ENCODE data around the gene OR2T27. TPM values are rescaled to one million over a fixed set of nuclear protein-coding genes. Genes with fewer than 3 reads are reported as not detected.
"Not testable (repeated sequence)": the region's sequence is repeated elsewhere in the genome, so short reads cannot be mapped to it uniquely, and the experiment has no call there.

OR2T27 gene
- total RNA-seq, 2 donors from 2014 or later: not detected

DNA sequence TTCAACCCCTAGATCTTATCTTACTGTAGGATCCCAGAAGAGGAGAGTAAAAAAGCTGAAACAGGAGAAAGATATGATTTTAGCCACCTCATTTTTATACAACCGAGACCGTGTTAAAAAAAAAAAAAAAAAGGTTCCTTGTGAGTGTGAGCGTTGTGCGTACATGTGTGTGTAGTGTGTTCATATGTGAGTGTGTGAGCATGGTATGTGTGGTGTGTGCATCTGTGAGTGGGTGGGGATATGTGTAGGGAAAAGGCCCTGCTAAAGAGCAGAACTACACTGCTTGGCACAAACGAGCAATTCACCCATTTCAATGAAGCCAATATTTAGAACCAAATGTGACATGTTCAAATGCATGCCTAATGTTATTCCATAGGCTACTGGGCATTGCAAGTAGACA is 13.7 kb downstream of the OR2T27 start:
- H3K9me3 Mint-ChIP-seq: not testable (repeated sequence)

DNA sequence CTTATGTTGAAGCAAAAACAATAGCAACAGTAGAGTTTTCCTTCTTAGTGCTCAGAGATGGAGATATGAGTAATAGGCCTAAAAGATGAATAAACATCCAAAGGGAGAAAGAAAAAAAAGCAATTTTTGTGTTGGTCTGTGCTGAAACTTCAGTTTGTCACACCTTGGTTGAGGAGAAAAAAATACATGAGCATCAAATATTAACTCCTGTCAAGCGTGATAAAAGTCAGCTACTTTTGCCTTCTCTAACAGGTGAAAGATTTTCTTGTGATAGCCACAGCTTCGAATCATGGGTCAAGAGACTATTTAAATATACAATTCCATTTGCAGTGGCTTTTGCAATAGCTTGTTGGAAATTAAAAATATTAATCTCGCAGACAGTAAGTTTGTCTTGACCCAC is 14.4 kb downstream of the OR2T27 start:
- H3K4me3 Mint-ChIP-seq; DNase-seq; H3K27me3 ChIP-seq (ENCODE audit: control insufficient read depth, insufficient read depth, low read length, poor library complexity, severe bottlenecking); H3K27ac ChIP-seq (ENCODE audit: low read depth, low read length); H3K27me3 Mint-ChIP-seq (ENCODE audit: insufficient read depth); H3K9me3 Mint-ChIP-seq; H3K36me3 ChIP-seq (ENCODE audit: control insufficient read depth, insufficient read depth, low read length); H3K27ac Mint-ChIP-seq; H3K4me1 Mint-ChIP-seq; H3K36me3 Mint-ChIP-seq (ENCODE audit: low read depth); H3K9me3 ChIP-seq (ENCODE audit: control insufficient read depth, low read length); H3K4me1 ChIP-seq (ENCODE audit: control insufficient read depth, insufficient read depth, low read length); H3K4me3 ChIP-seq (ENCODE audit: low read length); H3K9ac ChIP-seq (ENCODE audit: extremely low read depth, low read length, poor library complexity, severe bottlenecking): not testable (repeated sequence)
- WGBS, 2 experiments (ENCODE audit: insufficient coverage in 1 of 2, insufficient read length in 1 of 2): no CpG with 5 or more reads among the region's 3 CpGs

More for the DNA sequence above, 13.7 kb downstream of the OR2T27 start:
- not testable (repeated sequence) for H3K27ac ChIP-seq (ENCODE audit: low read depth, low read length); H3K27me3 Mint-ChIP-seq (ENCODE audit: insufficient read depth); H3K27me3 ChIP-seq (ENCODE audit: control insufficient read depth, insufficient read depth, low read length, poor library complexity, severe bottlenecking); H3K36me3 ChIP-seq (ENCODE audit: control insufficient read depth, insufficient read depth, low read length); H3K27ac Mint-ChIP-seq; DNase-seq; H3K9ac ChIP-seq (ENCODE audit: extremely low read depth, low read length, poor library complexity, severe bottlenecking); H3K9me3 ChIP-seq (ENCODE audit: control insufficient read depth, low read length); H3K4me3 ChIP-seq (ENCODE audit: low read length); H3K4me1 Mint-ChIP-seq; H3K4me3 Mint-ChIP-seq; H3K36me3 Mint-ChIP-seq (ENCODE audit: low read depth); H3K4me1 ChIP-seq (ENCODE audit: control insufficient read depth, insufficient read depth, low read length)
- no CpG with 5 or more reads among the region's 5 CpGs for WGBS, 2 experiments (ENCODE audit: insufficient coverage in 1 of 2, insufficient read length in 1 of 2)

DNA sequence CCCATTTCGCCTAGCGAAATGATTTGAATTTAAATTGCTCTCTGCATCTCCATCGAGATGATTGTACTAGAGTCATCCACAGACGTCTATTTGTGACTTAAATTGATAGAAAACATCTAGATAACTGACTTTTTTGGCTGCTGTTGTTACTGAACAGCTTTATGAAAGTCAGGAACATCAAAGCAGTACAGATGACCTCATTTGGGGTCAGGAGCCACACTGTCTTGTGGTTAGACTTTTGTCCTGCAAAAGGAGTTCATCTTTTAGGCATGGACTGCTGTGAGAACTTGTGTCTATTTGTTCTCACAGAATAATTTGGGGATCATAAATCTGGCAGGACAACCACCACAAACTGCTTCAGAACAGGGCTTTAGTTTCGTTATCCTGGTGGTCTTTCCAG is 15.7 kb downstream of the OR2T27 start:
- H3K4me1 ChIP-seq (ENCODE audit: control insufficient read depth, insufficient read depth, low read length); H3K36me3 ChIP-seq (ENCODE audit: control insufficient read depth, insufficient read depth, low read length); H3K27me3 Mint-ChIP-seq (ENCODE audit: insufficient read depth); H3K36me3 Mint-ChIP-seq (ENCODE audit: low read depth); DNase-seq; H3K9me3 Mint-ChIP-seq; H3K4me3 Mint-ChIP-seq; H3K27ac Mint-ChIP-seq; H3K9ac ChIP-seq (ENCODE audit: extremely low read depth, low read length, poor library complexity, severe bottlenecking); H3K27ac ChIP-seq (ENCODE audit: low read depth, low read length); H3K4me1 Mint-ChIP-seq; H3K27me3 ChIP-seq (ENCODE audit: control insufficient read depth, insufficient read depth, low read length, poor library complexity, severe bottlenecking); H3K4me3 ChIP-seq (ENCODE audit: low read length); H3K9me3 ChIP-seq (ENCODE audit: control insufficient read depth, low read length): not testable (repeated sequence)
- WGBS, 2 experiments (ENCODE audit: insufficient coverage in 1 of 2, insufficient read length in 1 of 2): no CpG with 5 or more reads among the region's 5 CpGs

DNA sequence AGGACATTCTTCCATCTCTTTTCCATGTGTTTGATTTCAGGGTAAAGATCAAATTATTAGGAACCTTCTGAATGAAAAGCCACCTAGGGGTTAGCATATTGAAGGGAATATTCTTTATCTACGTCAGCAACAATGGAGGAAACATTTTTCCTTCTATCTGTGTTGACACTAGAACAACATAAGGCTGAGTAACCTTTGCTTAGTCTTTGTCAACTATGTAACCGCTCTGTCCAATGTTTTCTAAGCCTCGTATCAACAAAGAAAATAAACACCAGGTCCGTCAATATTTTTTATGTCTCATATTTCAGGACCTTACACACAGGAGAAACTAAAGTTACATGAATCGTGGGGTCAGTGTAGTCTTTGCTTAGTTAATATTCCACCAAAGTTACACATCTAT is 18.7 kb downstream of the OR2T27 start:
- H3K4me1 Mint-ChIP-seq; H3K27ac ChIP-seq (ENCODE audit: low read depth, low read length); H3K27ac Mint-ChIP-seq; H3K9ac ChIP-seq (ENCODE audit: extremely low read depth, low read length, poor library complexity, severe bottlenecking); H3K27me3 Mint-ChIP-seq (ENCODE audit: insufficient read depth); DNase-seq; H3K27me3 ChIP-seq (ENCODE audit: control insufficient read depth, insufficient read depth, low read length, poor library complexity, severe bottlenecking); H3K36me3 ChIP-seq (ENCODE audit: control insufficient read depth, insufficient read depth, low read length); H3K4me1 ChIP-seq (ENCODE audit: control insufficient read depth, insufficient read depth, low read length); H3K36me3 Mint-ChIP-seq (ENCODE audit: low read depth); H3K4me3 ChIP-seq (ENCODE audit: low read length); H3K4me3 Mint-ChIP-seq; H3K9me3 ChIP-seq (ENCODE audit: control insufficient read depth, low read length): not testable (repeated sequence)
- peaks cover 14% of the 10 kb centered on the region for H3K9me3 Mint-ChIP-seq
- no CpG with 5 or more reads among the region's 5 CpGs for WGBS, 2 experiments (ENCODE audit: insufficient coverage in 1 of 2, insufficient read length in 1 of 2)

DNA sequence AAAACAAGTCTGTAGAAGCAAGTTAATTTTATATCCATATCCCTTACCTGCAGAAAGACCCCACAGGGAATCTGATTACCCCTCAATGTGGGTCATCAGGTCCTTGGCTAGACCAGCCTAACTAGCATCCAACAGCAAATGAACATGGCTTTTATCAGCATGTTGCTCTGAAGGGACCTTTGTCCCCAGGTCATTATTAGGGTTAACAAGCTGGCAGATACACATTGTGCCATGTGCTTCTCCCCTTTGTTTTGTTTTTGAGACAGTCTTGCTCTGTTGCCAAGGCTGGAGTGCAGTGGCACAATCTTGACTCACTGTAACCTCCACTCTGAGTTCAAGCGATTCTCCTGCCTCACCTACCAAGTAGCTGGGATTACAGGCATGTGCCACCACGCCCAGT is 20.3 kb downstream of the OR2T27 start, which contains the start of gene OR2T11:
TSS of gene OR2T11 (minus strand) at position 101 of the 400 bp plus-strand sequence. CDS start 7,963 bp downstream, outside the sequence.
- H3K9ac ChIP-seq (ENCODE audit: extremely low read depth, low read length, poor library complexity, severe bottlenecking); H3K4me1 ChIP-seq (ENCODE audit: control insufficient read depth, insufficient read depth, low read length); DNase-seq; H3K4me3 ChIP-seq (ENCODE audit: low read length); H3K27ac ChIP-seq (ENCODE audit: low read depth, low read length); H3K36me3 Mint-ChIP-seq (ENCODE audit: low read depth); H3K27me3 ChIP-seq (ENCODE audit: control insufficient read depth, insufficient read depth, low read length, poor library complexity, severe bottlenecking); H3K36me3 ChIP-seq (ENCODE audit: control insufficient read depth, insufficient read depth, low read length); H3K27ac Mint-ChIP-seq; H3K4me1 Mint-ChIP-seq; H3K27me3 Mint-ChIP-seq (ENCODE audit: insufficient read depth); H3K4me3 Mint-ChIP-seq: not testable (repeated sequence)
- peaks cover 16% of the 10 kb centered on the region for H3K9me3 ChIP-seq (ENCODE audit: control insufficient read depth, low read length)
- peaks cover 30% of the 10 kb centered on the region for H3K9me3 Mint-ChIP-seq
- WGBS, 2 experiments (ENCODE audit: insufficient coverage in 1 of 2, insufficient read length in 1 of 2): no CpG with 5 or more reads among the region's 2 CpGs

All from endodermal cell (in vitro differentiated cells).